Fibroblast of lung (primary cell): ENCODE results near the gene NEURL1. TPM values are rescaled to one million over a fixed set of nuclear protein-coding genes. Genes with fewer than 3 reads are reported as not detected.
A peak's percentile ranks its signal among the peaks of the same experiment; 100 is the strongest.

Experiments used
- DNase-seq, 2 donors: peaks; one replicate each; pipeline versions ENCODE4 v3.0.0 to v3.0.0-alpha.2; 2010; ENCODE audit warnings: low read depth in 2 of 2
- H2AFZ ChIP-seq: 2 replicates; pipeline ENCODE4 v1.5.1; 2012; ENCODE audit warnings: low read length, control low read depth, inconsistent platforms
- H3K27ac ChIP-seq: 2 replicates; pipeline ENCODE4 v1.5.1; 2011; ENCODE audit warnings: low read length, control low read depth; ENCODE audit not compliant: insufficient read depth
- H3K27me3 ChIP-seq: 2 replicates; pipeline ENCODE4 v1.5.1; 2011; ENCODE audit warnings: mild to moderate bottlenecking, low read length; ENCODE audit not compliant: control insufficient read depth, insufficient read depth
- H3K36me3 ChIP-seq: 2 replicates; pipeline ENCODE4 v1.5.1; 2011; ENCODE audit warnings: low read length; ENCODE audit not compliant: control insufficient read depth, insufficient read depth
- H3K4me1 ChIP-seq: 2 replicates; pipeline ENCODE4 v1.5.1; 2011; ENCODE audit warnings: low read length; ENCODE audit not compliant: control insufficient read depth, insufficient read depth; ENCODE audit errors: extremely low read depth
- H3K4me2 ChIP-seq: 2 replicates; pipeline ENCODE4 v1.5.1; 2011; ENCODE audit warnings: low read length, control low read depth; ENCODE audit not compliant: insufficient read depth; ENCODE audit errors: extremely low read depth
- H3K4me3 ChIP-seq, 4 experiments: fragments of 200-600 bp in 1 of 4; sonication (generic) in 1 of 4; replicated peaks in 1 of 4; 2 replicates each; pipeline ENCODE4 v1.5.1; 2011 to 2016; ENCODE audit warnings: low read length in 4 of 4, low read depth in 3 of 4, mild to moderate bottlenecking in 3 of 4, control low read depth in 2 of 4, inconsistent platforms in 1 of 4, mixed read lengths in 1 of 4; ENCODE audit not compliant: insufficient read depth in 1 of 4; ENCODE audit errors: control extremely low read depth in 1 of 4
- H3K79me2 ChIP-seq: 2 replicates; pipeline ENCODE4 v1.5.1; 2012; ENCODE audit warnings: mild to moderate bottlenecking, low read length, inconsistent platforms; ENCODE audit not compliant: control insufficient read depth, insufficient read depth
- H3K9ac ChIP-seq: 2 replicates; pipeline ENCODE4 v1.5.1; 2011; ENCODE audit warnings: mild to moderate bottlenecking, low read length, control low read depth; ENCODE audit not compliant: insufficient read depth
- H3K9me3 ChIP-seq: 2 replicates; pipeline ENCODE4 v1.5.1; 2012; ENCODE audit warnings: low read depth, low read length; ENCODE audit not compliant: control insufficient read depth, insufficient read depth
- H4K20me1 ChIP-seq: 2 replicates; pipeline ENCODE4 v1.5.1; 2011; ENCODE audit warnings: low read length; ENCODE audit not compliant: control insufficient read depth, insufficient read depth; ENCODE audit errors: extremely low read depth
- EZH2 ChIP-seq: IDR thresholded peaks from 2 replicates; pipeline ENCODE4 v1.5.1; 2012; ENCODE audit warnings: low read length, control low read depth, mild to moderate bottlenecking; ENCODE audit errors: missing control alignments
- polyA plus RNA-seq, 2 donors: library from polyadenylated mRNA; depleted of rRNA in 1 of 2; stranded (reverse) in 1 of 2; unstranded in 1 of 2; fragments of >200 nt; gene quantifications; 2 replicates each; pipeline ENCODE4 v1.2.1, GENCODE V29; 2011 to 2012; ENCODE audit warnings: missing spikeins in 1 of 2
- total RNA-seq: library from RNA; depleted of rRNA; stranded (reverse); fragments of >200 nt; gene quantifications from 2 replicates; pipeline ENCODE4 v1.2.1, GENCODE V29; 2014
- TF ChIP-seq, protein P1 (sequence below), 2 donors: IDR thresholded peaks in 1 of 2; conservative IDR thresholded peaks in 1 of 2; 1 replicate in 1 of 2; 2 replicates in 1 of 2; pipeline ENCODE4 v1.5.1; 2011 to 2012; ENCODE audit warnings: low read length in 2 of 2, control low read depth in 1 of 2, inconsistent platforms in 1 of 2, low read depth in 1 of 2, mild to moderate bottlenecking in 1 of 2

NEURL1 gene
- total and polyA plus RNA-seq, 2 donors (not counting 1 experiment from before 2014, with no cell fraction given) = 0.12 TPM; not detected in 1

- TF ChIP-seq, protein P1, sequence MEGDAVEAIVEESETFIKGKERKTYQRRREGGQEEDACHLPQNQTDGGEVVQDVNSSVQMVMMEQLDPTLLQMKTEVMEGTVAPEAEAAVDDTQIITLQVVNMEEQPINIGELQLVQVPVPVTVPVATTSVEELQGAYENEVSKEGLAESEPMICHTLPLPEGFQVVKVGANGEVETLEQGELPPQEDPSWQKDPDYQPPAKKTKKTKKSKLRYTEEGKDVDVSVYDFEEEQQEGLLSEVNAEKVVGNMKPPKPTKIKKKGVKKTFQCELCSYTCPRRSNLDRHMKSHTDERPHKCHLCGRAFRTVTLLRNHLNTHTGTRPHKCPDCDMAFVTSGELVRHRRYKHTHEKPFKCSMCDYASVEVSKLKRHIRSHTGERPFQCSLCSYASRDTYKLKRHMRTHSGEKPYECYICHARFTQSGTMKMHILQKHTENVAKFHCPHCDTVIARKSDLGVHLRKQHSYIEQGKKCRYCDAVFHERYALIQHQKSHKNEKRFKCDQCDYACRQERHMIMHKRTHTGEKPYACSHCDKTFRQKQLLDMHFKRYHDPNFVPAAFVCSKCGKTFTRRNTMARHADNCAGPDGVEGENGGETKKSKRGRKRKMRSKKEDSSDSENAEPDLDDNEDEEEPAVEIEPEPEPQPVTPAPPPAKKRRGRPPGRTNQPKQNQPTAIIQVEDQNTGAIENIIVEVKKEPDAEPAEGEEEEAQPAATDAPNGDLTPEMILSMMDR (conservative IDR thresholded peaks at IDR 0.05 in 1 of 2, IDR thresholded peaks at IDR 0.05 in 1 of 2; ENCODE audit: low read depth in 1 of 2, low read length in 2 of 2) = no peak
- no peak for TF ChIP-seq EZH2
- peaks cover 8% of the 10 kb centered on the region for H3K36me3 ChIP-seq
- no peak overlapping the region for H3K4me3 ChIP-seq
- H3K27me3 ChIP-seq = no peaks in the 10 kb centered on the region
- peaks cover 29% of the 10 kb centered on the region for H3K4me1 ChIP-seq
- no peak overlapping the region for H2AFZ ChIP-seq
- H3K9me3 ChIP-seq = no peaks in the 10 kb centered on the region
- H3K27ac ChIP-seq = peak overlapping the region; percentile 11
- peaks cover 28% of the 10 kb centered on the region for H3K79me2 ChIP-seq
- no peak overlapping the region for H3K9ac ChIP-seq
- no peak for DNase-seq
- H3K4me2 ChIP-seq = no peak overlapping the region
- H4K20me1 ChIP-seq = no peaks in the 10 kb centered on the region
Measured at GRCh38 chr10:103633846-103634245, 140.3 kb downstream of the NEURL1 start.

- Histone ChIP-seq H3K27me3 (no peaks in the 10 kb centered on the region), H3K9me3 (no peaks in the 10 kb centered on the region), H3K79me2 (peaks cover 35% of the 10 kb centered on the region), H2AFZ (no peak overlapping the region), H3K4me2 (no peak overlapping the region), H3K4me3 (no peak overlapping the region), H3K9ac (no peak overlapping the region), H3K4me1 (peaks cover 33% of the 10 kb centered on the region), H3K27ac (peak overlapping the region; percentile 20), H3K36me3 (peaks cover 8% of the 10 kb centered on the region), H4K20me1 (no peaks in the 10 kb centered on the region)
- no peak for DNase-seq
- TF ChIP-seq, protein P1 (conservative IDR thresholded peaks at IDR 0.05 in 1 of 2, IDR thresholded peaks at IDR 0.05 in 1 of 2; ENCODE audit: low read depth in 1 of 2, low read length in 2 of 2) = no peak
- no peak for TF ChIP-seq EZH2
Measured at GRCh38 chr10:103635580-103635979, 142.1 kb downstream of the NEURL1 start.

DNA sequence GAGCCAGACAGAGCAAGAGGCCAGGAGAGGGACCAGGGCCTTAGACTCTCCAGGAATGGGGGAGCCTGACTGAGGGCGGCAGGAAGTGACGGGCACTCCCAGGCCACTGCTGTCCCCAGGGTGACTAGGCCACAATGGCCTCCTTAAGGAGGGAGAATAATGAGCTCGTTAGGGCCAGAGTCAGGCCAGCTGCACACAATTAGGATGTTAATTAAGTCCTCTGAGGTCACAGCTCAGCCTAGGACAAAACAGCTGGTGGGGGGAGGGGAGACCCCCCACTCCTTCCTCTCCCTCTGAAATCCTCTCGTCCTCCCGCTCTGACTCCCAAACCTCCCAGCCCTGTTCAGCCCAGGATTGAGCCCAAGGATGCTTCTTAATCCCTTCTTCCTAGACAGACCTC, 143.0 kb downstream of the NEURL1 start:
- Histone ChIP-seq H3K27me3 (no peaks in the 10 kb centered on the region), H3K9ac (no peak overlapping the region), H3K27ac (peak overlapping the region; percentile 43), H3K36me3 (peaks cover 10% of the 10 kb centered on the region), H3K79me2 (peaks cover 43% of the 10 kb centered on the region), H3K4me3 (no peak overlapping the region), H4K20me1 (no peaks in the 10 kb centered on the region), H3K4me1 (peaks cover 38% of the 10 kb centered on the region), H3K9me3 (no peaks in the 10 kb centered on the region), H3K4me2 (no peak overlapping the region), H2AFZ (no peak overlapping the region)
- no peak for TF ChIP-seq EZH2
- TF ChIP-seq, protein P1 (conservative IDR thresholded peaks at IDR 0.05 in 1 of 2, IDR thresholded peaks at IDR 0.05 in 1 of 2; ENCODE audit: low read depth in 1 of 2, low read length in 2 of 2) = no peak
- no peak for DNase-seq
